GM12878 (cell line): ENCODE data around the gene FOSB.

Source experiments
- BACH1 ChIP-seq: fragments of 450-650 bp; IDR thresholded peaks from 2 replicates; pipeline ENCODE4 v1.6.1; 2017; ENCODE audit warnings: mild to moderate bottlenecking, borderline replicate concordance
- CHD2 ChIP-seq: IDR thresholded peaks from 2 replicates; pipeline ENCODE4 v1.6.1; 2011; ENCODE audit warnings: low read depth, low read length, improper control_type of control experiment, borderline replicate concordance
- CTCF ChIP-seq, 3 experiments: IDR thresholded peaks in 2 of 3; conservative IDR thresholded peaks in 1 of 3; 2 replicates each; pipeline ENCODE4 v1.5.1; 2011; ENCODE audit warnings: low read depth in 3 of 3, low read length in 3 of 3, mild to moderate bottlenecking in 3 of 3, control low read depth in 2 of 3, moderate library complexity in 2 of 3, inconsistent platforms in 1 of 3, mixed read lengths in 1 of 3; ENCODE audit not compliant: control insufficient read depth in 2 of 3, insufficient read depth in 1 of 3; ENCODE audit errors: extremely low read depth in 1 of 3
- EZH2 ChIP-seq: IDR thresholded peaks from 2 replicates; pipeline ENCODE4 v1.6.1; 2012; ENCODE audit warnings: low read depth, mild to moderate bottlenecking, control low read depth, inconsistent platforms, low read length, borderline replicate concordance; ENCODE audit not compliant: control insufficient read depth
- IKZF1 ChIP-seq: fragments of 450-650 bp; conservative IDR thresholded peaks from 2 replicates; pipeline ENCODE4 v1.6.1; 2017; ENCODE audit warnings: antibody characterized with exemption, mild to moderate bottlenecking
- NR2C1 ChIP-seq: fragments of 450-650 bp; IDR thresholded peaks from 2 replicates; pipeline ENCODE4 v1.6.1; 2017; ENCODE audit warnings: antibody characterized with exemption, mild to moderate bottlenecking, moderate library complexity
- NR2C2 ChIP-seq: IDR thresholded peaks from 2 replicates; pipeline ENCODE4 v1.6.1; 2011; ENCODE audit warnings: borderline replicate concordance, low read depth; ENCODE audit not compliant: control insufficient read depth, insufficient read length
- NRF1 ChIP-seq: conservative IDR thresholded peaks from 2 replicates; pipeline ENCODE4 v1.6.1; 2011; ENCODE audit warnings: mild to moderate bottlenecking, low read depth, low read length, improper control_type of control experiment
- POLR2A ChIP-seq: IDR thresholded peaks from 2 replicates; pipeline ENCODE4 v1.6.1; 2011; ENCODE audit warnings: low read depth, mild to moderate bottlenecking, low read length
- RUNX3 ChIP-seq: IDR thresholded peaks from 2 replicates; pipeline ENCODE4 v1.6.1; 2012; ENCODE audit warnings: low read length, inconsistent platforms
- SP1 ChIP-seq: IDR thresholded peaks from one replicate; pipeline ENCODE4 v1.6.1; 2011; ENCODE audit warnings: low read depth, low read length
- TAF1 ChIP-seq: IDR thresholded peaks from 2 replicates; pipeline ENCODE4 v1.6.1; 2011; ENCODE audit warnings: mild to moderate bottlenecking, low read depth, low read length, borderline replicate concordance
- ZNF24 ChIP-seq: fragments of 450-650 bp; IDR thresholded peaks from 2 replicates; pipeline ENCODE4 v1.6.1; 2017; ENCODE audit warnings: antibody characterized with exemption, mild to moderate bottlenecking

- no peak for TF ChIP-seq RUNX3
- TF ChIP-seq NR2C1, result no peak
- TF ChIP-seq CHD2, result no peak
- no peak for TF ChIP-seq CTCF (IDR thresholded peaks at IDR 0.05 in 2 of 3, conservative IDR thresholded peaks at IDR 0.05 in 1 of 3; ENCODE audit: control insufficient read depth in 2 of 3, extremely low read depth in 1 of 3, insufficient read depth in 1 of 3, low read depth in 3 of 3, low read length in 3 of 3)
- TF ChIP-seq IKZF1, result no peak
- no peak for TF ChIP-seq NR2C2
- TF ChIP-seq SP1, result no peak
- no peak for TF ChIP-seq EZH2
- no peak for TF ChIP-seq TAF1
- TF ChIP-seq ZNF24, result no peak
- no peak for TF ChIP-seq NRF1
- no peak for TF ChIP-seq POLR2A
- no peak for TF ChIP-seq BACH1
Observed at GRCh38 chr19:45474606-45475521, 7.1 kb downstream of the FOSB start.
